Brain microvascular endothelial cell (primary cell): ENCODE data around the gene UBASH3B.

Experiments
- DNase-seq: peaks from one replicate; pipeline ENCODE4 v3.0.0-alpha.2; 2020
- H3K27ac ChIP-seq: fragments of 250-450 bp; sonication (Bioruptor Pico); 2 replicates; pipeline ENCODE4 v1.5.1; 2020; ENCODE audit warnings: mild to moderate bottlenecking, moderate library complexity
- H3K27me3 ChIP-seq: fragments of 250-450 bp; sonication (Bioruptor Pico); replicated peaks from 2 replicates; pipeline ENCODE4 v1.5.1; 2020; ENCODE audit warnings: mild to moderate bottlenecking
- H3K36me3 ChIP-seq: fragments of 250-450 bp; sonication (Bioruptor Pico); replicated peaks from 2 replicates; pipeline ENCODE4 v1.5.1; 2020; ENCODE audit warnings: mild to moderate bottlenecking
- H3K4me3 ChIP-seq: 2 replicates; pipeline ENCODE4 v1.5.1; 2011; ENCODE audit warnings: low read depth, mild to moderate bottlenecking, control low read depth, low read length, moderate library complexity
- CTCF ChIP-seq: IDR thresholded peaks from 2 replicates; pipeline ENCODE4 v1.5.1; 2011; ENCODE audit warnings: low read depth, mild to moderate bottlenecking, moderate library complexity, low read length, control low read depth, inconsistent platforms; ENCODE audit errors: missing control alignments
- in situ Hi-C: cut with HindIII; loops from 2 replicates; pipeline ENCODE4 v1.10.0; 2017; ENCODE audit warnings: low sequenced_read_pairs, low pct_ligation_motif_present

UBASH3B gene

GRCh38 chr11:122650619-122651018 lies 4.9 kb upstream of the UBASH3B start:
- H3K36me3 ChIP-seq: no peaks in the 10 kb centered on the region
- H3K27ac ChIP-seq: no peak overlapping the region
- in situ Hi-C loops: no loop called here
- DNase-seq: no peak
- no peak overlapping the region for H3K4me3 ChIP-seq
- no peak for TF ChIP-seq CTCF
- no peaks in the 10 kb centered on the region for H3K27me3 ChIP-seq

GRCh38 chr11:122652495-122652894 lies 3.0 kb upstream of the UBASH3B start:
- Histone ChIP-seq H3K27ac (no peak overlapping the region), H3K27me3 (no peaks in the 10 kb centered on the region), H3K36me3 (no peaks in the 10 kb centered on the region), H3K4me3 (no peak overlapping the region)
- in situ Hi-C loops: no loop called here
- no peak for TF ChIP-seq CTCF
- DNase-seq: no peak

- H3K27me3 ChIP-seq: no peaks in the 10 kb centered on the region
- in situ Hi-C loops: no loop called here
- H3K4me3 ChIP-seq: no peak overlapping the region
- TF ChIP-seq CTCF: no peak
- H3K36me3 ChIP-seq: no peaks in the 10 kb centered on the region
- no peak overlapping the region for H3K27ac ChIP-seq
- no peak for DNase-seq
These were observed 1.5 kb upstream of the UBASH3B start for GRCh38 chr11:122653916-122654585.

GRCh38 chr11:122656073-122656630 lies 630 bp downstream of the UBASH3B start:
- Histone ChIP-seq H3K4me3 (peak overlapping the region; percentile 85), H3K27me3 (no peaks in the 10 kb centered on the region), H3K27ac (peak overlapping the region; percentile 85), H3K36me3 (no peaks in the 10 kb centered on the region)
- TF ChIP-seq CTCF: no peak
- in situ Hi-C loops: no loop called here
- DNase-seq: no peak

- in situ Hi-C loops: no loop called here
- peak; percentile 19 for TF ChIP-seq CTCF
- Histone ChIP-seq H3K4me3 (peak overlapping the region; percentile 85), H3K27me3 (no peaks in the 10 kb centered on the region), H3K36me3 (no peaks in the 10 kb centered on the region), H3K27ac (peak overlapping the region; percentile 85)
- DNase-seq: no peak
These were observed 1.1 kb downstream of the UBASH3B start for GRCh38 chr11:122656631-122657101.
